Activated CD4-positive, CD25-positive, alpha-beta regulatory T cell treated with anti-CD3 and anti-CD28 coated beads, Interleukin-2, amount 50 U/mL, for 16 hours (primary cell): ENCODE results near the gene SDC3.

ENCODE experiments used
- DNase-seq: peaks from one replicate; pipeline ENCODE4 v3.0.0-alpha.2; 2020; ENCODE audit warnings: low read depth, low spot score

Gene SDC3

DNA sequence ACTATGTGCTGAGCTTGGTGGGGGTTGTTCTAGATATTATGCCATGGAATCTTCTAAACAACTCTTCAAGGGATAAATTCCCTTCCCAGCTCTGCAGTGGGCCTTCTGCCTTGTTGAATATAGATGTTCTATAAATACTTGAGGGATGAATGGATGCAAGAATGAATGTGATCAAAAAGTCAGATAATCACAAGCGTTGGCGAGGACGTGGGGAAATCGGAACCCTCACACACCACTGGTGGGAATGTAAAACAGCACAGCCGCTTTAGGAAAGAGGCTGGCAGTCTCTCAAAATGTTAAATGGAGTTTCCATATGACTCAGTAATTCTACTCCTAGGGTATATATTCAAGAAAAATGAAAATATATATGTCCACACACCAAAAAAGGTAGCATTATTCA, 19.0 kb downstream of the SDC3 start:
- no peak for DNase-seq

GRCh38 chr1:30888975-30889374, 19.6 kb downstream of the SDC3 start:
- DNase-seq = no peak

DNA sequence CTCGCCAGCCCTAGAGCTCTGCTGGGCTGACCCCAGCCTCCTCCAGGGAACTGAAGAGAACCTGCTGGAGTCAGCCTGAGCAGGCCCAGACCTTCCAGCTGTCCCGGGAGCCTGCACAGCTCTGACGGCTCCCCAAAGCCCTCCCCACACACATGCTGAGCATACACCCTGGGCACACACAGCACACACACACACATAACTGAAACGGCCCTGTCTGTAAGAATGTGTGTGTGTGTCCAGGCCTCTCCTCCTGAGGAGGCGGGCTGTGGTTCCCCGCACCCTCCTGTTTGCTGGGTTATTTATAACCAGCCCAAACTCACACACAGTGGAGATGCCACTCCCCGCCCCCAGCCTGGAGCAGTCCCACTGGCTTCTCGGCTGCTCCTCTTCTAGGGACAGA, 20.2 kb downstream of the SDC3 start:
- no peak for DNase-seq

- no peak for DNase-seq
These were observed 20.9 kb downstream of the SDC3 start for GRCh38 chr1:30887485-30888315.

GRCh38 chr1:30886710-30887428, 21.7 kb downstream of the SDC3 start:
- no peak for DNase-seq

DNA sequence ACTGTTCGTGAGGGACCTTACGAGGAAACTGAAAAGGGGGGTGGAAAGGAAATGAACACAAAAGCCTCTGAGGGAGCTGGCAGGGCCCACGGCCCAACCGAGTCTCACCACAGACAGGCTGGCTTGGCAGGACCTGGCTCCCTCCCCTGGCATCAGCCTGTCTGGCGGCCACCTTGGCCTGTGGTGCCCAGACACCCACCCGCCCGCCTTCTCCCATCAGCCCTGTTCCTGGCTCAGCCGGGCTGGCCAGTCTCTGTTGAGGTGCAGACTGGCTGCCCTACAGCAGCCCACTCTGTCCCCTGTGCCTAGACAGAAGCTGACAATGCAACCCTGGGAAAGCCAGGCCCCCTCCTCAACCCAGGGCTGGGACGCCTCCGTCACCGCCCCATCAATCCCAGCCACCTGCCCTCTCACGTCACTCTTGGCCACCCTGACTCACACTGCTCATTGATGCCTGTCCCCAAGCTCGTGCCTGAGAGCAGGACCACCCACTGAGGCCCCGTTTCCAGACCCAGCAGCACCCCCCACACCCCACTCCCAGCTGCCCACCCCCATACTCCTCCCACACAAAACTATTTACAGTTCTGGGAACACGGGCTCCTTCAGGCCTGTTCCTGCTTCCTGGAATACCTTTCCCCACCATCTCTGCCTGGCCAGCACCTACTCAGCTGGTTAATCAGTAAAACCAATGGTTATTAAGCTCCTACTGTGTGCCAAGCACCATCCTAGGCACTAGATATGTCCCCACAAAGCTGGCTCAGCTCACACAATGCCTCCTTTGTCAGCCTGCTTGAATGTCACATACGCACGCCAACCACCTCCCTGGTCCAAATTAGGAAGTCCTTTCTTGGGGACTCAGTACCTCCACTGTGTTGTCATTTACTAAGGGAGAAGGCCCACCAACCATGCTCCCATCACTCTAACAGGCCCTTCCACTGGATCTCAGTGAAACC, 22.7 kb downstream of the SDC3 start:
- no peak for DNase-seq

GRCh38 chr1:30884723-30885122, 23.8 kb downstream of the SDC3 start:
- DNase-seq = no peak

- no peak for DNase-seq
These were observed 25.0 kb downstream of the SDC3 start for GRCh38 chr1:30883389-30884172.

DNA sequence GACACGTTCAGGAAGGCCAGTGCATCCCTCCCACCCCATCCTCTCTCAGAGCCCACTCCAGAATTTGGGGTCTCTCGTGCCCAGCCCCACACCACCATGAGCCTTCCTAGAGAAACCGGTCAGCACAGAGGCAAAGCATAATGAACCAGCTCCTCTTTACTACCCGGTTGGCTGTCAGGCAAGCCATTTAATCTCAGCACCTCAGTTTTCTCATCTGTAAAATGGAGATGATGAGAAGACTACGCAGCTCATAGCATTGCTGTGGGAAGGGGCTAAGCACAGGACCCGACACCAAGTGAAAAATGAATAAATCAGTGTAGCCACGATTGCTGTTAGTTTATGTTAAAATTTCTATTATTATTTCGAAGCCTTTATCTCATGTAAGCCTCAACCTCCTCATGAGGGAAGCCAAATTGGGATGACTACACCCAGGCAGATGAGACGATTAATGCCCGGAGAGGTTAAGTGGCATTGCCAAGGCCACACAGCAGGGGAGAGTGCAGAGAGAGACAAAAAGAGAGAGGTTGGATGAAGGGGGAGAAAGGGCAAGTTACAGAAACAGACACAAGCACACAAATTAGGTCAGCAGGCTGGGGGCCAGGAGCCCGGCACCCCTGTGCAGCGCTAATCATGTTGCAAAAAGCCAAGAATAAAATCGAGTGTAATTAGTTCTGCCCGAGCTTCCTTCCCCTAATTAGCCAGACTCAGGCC, 25.7 kb downstream of the SDC3 start:
- no peak for DNase-seq

DNA sequence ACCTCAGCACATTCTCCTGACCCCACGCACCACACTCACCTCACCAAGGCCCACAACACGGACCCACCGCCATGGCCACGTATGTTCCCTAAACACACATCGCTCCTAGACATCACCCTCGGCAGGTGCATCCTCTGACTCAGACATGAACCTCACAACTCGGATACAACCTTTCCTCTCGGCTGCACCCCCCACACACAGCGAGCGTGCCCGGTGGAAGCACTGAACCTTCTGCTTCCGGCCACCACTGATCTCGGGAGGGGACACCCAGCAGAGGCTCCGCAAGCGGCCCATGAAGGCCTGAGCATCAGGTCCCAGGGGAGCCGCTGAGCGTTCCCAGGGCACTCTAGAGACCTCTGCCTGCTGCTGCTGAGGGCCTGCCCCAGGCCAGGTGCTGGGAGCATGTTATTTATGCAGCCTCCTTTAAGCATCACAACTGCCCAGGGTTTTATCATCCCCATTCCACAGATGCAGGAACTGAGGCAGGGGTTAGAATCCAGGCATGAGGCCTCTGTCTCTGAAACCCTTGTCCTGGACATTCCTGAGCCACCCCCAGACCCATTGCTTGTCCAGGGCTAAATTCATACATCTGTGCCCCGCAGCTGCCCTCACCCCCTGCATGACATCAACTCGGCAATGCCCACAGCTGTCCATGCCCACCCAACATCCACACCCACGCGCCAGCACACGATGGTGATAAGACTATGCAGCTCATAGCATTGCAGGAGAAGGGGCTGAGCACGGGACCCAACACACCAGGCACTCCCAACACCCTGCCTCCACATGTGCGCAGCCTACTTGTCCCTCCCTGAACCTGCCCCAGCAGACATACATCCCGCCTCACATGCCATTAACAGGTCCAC, 27.0 kb downstream of the SDC3 start:
- no peak for DNase-seq

DNA sequence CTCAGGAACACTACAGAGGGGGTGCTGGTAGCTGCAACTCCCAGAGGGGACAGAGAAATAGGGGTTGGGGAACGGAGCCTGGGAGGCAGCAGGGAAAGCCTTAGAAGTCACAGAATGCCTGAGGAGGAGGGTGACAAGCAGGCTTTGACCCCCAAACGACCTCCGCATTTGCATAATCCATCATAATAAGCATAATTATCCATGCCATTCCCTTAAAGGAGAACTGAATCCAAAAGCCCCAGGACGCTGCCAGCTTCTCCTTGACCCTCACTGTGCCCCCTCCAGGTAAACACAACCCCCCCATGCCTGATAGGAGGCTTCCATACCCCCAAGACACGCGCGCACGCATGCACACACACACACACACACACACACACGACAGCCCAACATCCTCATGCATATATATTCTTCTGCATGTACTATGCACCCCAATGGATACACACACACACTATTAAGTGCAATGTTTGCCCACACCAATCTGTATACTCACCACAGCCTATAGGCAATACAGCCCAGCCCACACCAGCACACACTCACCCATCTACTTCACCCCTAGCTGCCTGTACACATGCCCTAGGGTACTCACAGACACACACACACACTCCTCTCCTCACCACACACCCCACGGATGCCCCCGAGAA, 27.8 kb downstream of the SDC3 start:
- no peak for DNase-seq

DNA sequence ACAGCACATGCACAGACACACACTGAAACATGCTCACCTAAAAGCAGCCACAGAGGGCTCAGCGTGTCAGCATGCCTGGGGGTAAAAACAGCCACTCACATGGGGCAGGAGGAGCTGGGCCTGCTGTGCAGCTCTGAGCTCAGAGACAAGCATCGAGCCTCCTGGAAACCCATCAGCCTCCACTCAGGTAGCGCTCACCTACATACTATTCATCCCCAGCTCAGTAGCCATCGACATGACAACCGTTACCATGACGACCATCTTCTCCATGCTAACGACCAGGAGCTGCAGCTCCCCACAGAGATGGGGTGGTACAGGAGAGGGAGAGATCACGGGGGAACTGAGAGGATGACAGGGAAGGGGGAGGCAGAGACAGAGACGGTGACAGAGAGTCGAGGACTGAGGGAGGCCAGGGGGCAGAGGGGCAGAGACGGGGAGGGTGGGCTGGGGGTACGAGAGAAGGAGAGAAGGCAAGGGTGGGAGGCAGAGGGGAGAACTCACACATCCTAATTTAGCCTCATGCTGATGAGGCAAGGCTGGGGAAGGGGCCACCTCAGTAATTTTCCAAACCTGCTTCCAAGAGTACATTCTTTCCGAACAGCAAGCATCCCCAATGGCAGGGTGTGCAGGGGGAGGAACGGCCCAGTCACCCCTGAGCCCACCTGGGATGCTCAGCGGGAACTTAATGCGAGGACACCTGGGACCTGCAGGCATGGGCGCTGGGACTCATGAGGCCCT, 28.4 kb downstream of the SDC3 start:
- DNase-seq = no peak

DNA sequence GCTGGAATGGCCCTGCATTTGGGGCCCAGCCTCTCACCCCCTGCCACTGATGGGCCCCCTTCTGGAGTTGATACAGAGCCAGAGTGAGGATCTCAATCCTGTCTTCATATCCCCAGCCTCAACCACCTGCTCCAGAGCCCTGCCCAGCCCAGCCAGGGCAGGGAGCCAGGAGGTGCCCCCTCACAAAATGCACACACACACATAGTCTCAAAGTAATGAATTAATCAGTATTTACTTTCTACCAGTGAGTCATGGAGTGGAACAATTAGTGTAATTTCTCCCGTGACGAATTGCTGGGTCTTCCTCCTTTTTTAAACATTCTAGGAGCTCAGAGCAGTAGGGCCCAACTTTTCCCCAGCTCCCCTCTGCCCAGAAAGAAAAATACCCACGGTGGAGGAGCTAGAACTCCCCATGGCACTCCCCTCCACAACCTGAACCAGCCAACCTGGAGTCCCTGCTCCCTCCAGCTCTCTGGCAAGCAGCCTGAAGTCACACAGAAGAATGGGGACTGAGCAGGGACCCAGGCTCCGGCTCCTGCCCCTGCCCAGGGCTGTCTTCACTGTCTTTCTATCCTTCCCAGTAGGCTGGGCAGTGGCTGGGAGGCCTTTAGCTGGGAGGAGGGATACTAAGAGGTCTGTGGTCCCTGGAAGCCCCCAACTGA, 29.3 kb downstream of the SDC3 start:
- DNase-seq = no peak

DNA sequence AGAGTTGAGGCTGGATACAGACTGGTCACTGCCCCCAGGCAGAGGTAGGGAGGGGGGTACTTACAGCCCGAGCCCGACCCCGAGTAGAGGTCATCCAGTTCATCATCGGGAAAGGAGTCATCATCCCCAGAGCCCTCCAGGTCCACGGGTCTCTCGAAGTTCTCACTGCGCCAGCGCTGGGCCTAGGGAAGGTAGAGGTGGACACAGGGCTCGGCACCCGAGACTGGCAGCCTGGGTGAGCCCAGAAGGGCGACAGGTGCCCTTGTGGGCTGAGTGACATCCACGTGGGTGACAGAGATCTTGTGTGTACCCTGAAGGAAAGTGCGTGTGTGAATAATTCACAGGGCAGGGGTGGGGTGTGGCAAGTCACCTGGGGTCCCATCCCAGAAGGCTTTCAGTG, 30.0 kb downstream of the SDC3 start:
- no peak for DNase-seq

DNA sequence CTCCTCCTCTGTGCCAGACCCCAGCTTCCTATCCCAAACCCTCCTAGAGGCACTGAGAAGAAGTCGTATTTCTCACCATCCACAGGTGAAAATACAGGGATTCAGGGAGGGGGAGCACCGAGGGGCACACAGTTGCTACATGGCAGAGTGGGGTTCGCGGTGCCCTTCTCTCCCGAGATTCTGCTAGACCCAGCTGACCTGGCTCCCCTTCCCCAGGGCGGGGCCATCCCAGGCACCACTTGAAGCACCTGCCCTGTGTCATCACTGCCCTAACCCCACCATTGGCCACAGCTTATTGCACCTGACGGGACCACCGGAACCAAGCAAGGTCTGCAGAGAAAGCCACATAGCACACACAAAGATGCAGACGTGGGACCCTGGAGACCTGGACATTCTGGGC, 30.5 kb downstream of the SDC3 start:
- DNase-seq = no peak

DNA sequence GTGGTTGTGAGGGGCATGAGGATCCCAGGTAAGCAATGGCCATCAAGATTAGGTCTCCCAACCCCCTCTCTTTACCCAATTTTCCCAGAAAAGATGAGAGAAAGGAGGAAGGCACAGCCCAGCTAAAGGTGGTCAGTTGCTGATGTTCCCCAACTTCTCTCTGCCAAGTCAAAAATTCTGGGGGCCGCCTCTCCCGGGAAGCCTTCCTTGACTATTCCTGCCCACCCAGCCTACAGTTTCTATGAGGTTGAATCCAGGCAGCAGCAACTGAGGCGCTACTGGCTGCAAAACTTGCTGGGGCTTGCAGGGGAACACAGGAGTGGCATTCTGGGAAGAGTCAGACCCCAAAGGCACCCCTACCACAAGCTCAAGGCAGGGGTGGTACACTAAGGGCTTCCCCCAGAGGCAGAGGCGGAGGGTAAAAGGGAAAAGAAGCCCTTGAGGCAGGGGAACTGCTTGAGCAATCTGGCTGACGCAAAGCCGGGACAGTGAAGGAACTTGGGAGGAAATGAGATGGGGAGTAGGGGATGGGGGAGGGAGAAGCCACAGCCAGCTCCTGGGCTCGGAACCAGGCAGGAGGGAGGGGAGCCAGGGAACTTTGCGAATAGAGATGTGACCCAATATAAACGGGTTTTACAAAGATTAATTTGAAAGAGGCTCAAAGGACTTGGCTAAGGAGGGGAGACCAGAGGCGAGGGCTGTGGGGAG, 31.2 kb downstream of the SDC3 start:
- no peak for DNase-seq
